ENCODE results near the gene HOXB4. TPM values are rescaled to one million over a fixed set of nuclear protein-coding genes. Genes with fewer than 3 reads are reported as not detected.

The HOXB4 gene
- total RNA-seq, 4 donors from 2014 or later: 0.18 to 1.8 (median 0.51) TPM

DNA sequence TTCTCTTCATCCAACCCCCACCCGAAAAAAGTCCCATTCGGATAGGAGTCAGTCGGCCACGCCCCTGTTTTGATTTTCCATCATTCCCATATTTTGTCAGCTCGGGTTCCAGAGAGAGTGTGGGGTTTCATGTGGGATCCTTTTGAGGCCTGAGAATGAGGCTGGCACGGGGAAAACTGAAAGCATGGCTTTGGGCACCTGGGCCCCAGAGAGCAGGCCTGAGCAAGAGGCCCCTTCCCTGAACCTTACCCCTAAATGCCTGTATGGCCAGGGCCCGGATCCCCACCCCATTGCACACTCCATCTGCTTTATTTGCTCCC is 4.6 kb upstream of the HOXB4 start:
- in situ Hi-C loops (cut with MboI; ENCODE audit: low sequenced_read_pairs in 4 of 4): no loop called here
- peaks cover 9 to 12% of the 10 kb centered on the region in 2 donors for H3K4me1 ChIP-seq
- TF ChIP-seq POLR2A (IDR thresholded peaks at IDR 0.05) (no peak), CTCF (IDR thresholded peaks at IDR 0.05 in 4 of 5, conservative IDR thresholded peaks at IDR 0.05 in 1 of 5) (no peak)
- ATAC-seq (no peak), DNase-seq (no peak)
- peak overlapping the region in 3 of 4 donors; percentile 51 to 56 (median 54) for H3K4me3 ChIP-seq
- no peaks in the 10 kb centered on the region for H3K36me3 ChIP-seq
- H3K27me3 ChIP-seq: peaks cover 52 to 75% (median 59%) of the 10 kb centered on the region in 3 donors
- intact Hi-C loops (cut with DNase I; ENCODE audit: low total_unique reads): no loop called here
- peak overlapping the region; percentile 72 to 83 (median 76) for H3K27ac ChIP-seq
- H3K9me3 ChIP-seq: no peaks in the 10 kb centered on the region

DNA sequence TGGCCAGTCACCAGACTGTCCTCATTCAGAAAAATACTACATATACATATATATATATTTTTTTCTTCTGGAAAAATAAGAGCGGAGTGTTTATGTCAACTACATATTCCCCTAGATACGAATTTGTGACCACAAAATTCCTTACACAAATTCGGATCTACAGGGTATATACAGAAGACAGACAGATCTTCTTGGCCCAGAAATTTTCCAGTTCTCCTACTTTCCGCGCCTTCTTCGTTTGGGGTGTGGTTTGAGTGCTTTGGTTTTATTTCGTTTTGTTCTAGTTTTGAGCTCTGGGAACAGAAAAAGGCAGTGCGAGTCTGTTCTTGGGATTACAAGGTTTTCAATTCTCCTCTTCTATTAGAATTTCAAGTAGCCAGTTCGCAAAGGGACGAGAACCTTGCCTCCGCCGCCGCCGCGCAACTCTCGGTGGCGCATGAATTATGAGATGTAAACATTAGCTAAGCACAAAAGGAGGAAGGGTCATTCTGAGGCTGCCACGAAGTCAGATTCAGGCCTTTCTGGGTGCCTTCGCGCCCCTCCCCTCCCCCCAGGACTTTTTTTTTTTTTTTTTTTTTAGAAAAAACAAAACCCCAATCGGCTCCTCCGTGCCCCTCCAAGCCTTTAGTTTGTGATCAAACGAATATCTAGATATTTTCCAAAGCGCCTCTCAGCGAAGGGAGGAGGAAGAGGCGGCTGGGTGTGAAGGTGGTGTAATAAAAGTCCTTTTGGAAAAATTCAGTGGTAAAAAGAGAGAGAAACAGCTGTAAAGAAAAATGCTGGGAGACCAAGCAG is 1.8 kb upstream of the HOXB4 start:
- Histone ChIP-seq H3K27me3 (peaks cover 38 to 78% (median 67%) of the 10 kb centered on the region in 3 donors), H3K27ac (peak overlapping the region; percentile 72 to 83 (median 76)), H3K4me1 (peaks cover 5 to 9% of the 10 kb centered on the region in 2 donors), H3K9me3 (no peaks in the 10 kb centered on the region), H3K4me3 (peak overlapping the region in 1 of 4 donors; percentile 1), H3K36me3 (no peaks in the 10 kb centered on the region)
- ATAC-seq: no peak
- intact Hi-C loops (cut with DNase I; ENCODE audit: low total_unique reads): loop anchor here (2.0 kb wide), 2 partner anchors 31 to 37 kb away; partner anchors contain the start of gene HOXB7
- no peak for DNase-seq
- in situ Hi-C loops (cut with MboI; ENCODE audit: low sequenced_read_pairs in 4 of 4): no loop called here
- TF ChIP-seq POLR2A (IDR thresholded peaks at IDR 0.05) (no peak), CTCF (IDR thresholded peaks at IDR 0.05 in 4 of 5, conservative IDR thresholded peaks at IDR 0.05 in 1 of 5) (no peak)

- Histone ChIP-seq H3K27ac (peak overlapping the region; percentile 10 to 83 (median 76)), H3K36me3 (no peaks in the 10 kb centered on the region), H3K9me3 (no peaks in the 10 kb centered on the region), H3K4me3 (peak overlapping the region in 2 of 4 donors; percentile 65 to 67), H3K4me1 (peaks cover 5% of the 10 kb centered on the region in 2 donors), H3K27me3 (peaks cover 38 to 80% (median 72%) of the 10 kb centered on the region in 3 donors)
- DNase-seq: no peak
- no peak for TF ChIP-seq CTCF (IDR thresholded peaks at IDR 0.05 in 4 of 5, conservative IDR thresholded peaks at IDR 0.05 in 1 of 5)
- no peak for TF ChIP-seq POLR2A (IDR thresholded peaks at IDR 0.05)
- in situ Hi-C loops (cut with MboI; ENCODE audit: low sequenced_read_pairs in 4 of 4) (no loop called here), intact Hi-C loops (cut with DNase I; ENCODE audit: low total_unique reads) (loop anchor here (2.0 kb wide), 2 partner anchors 31 to 37 kb away; partner anchors contain the start of gene HOXB7)
- ATAC-seq: no peak
Measured at GRCh38 chr17:48579471-48579759, 1.3 kb upstream of the HOXB4 start.

- intact Hi-C loops (cut with DNase I; ENCODE audit: low total_unique reads): loop anchor here (2.0 kb wide), 2 partner anchors 32 to 36 kb away; partner anchors contain the start of gene HOXB7
- Histone ChIP-seq H3K9me3 (no peaks in the 10 kb centered on the region), H3K4me1 (peaks cover 5% of the 10 kb centered on the region in 2 donors), H3K27ac (peak overlapping the region; percentile 72 to 83 (median 76)), H3K27me3 (peaks cover 36 to 85% (median 72%) of the 10 kb centered on the region in 3 donors), H3K36me3 (no peaks in the 10 kb centered on the region), H3K4me3 (peak overlapping the region; percentile 60 to 69 (median 66))
- DNase-seq: no peak
- TF ChIP-seq CTCF (IDR thresholded peaks at IDR 0.05 in 4 of 5, conservative IDR thresholded peaks at IDR 0.05 in 1 of 5) (no peak), POLR2A (IDR thresholded peaks at IDR 0.05) (no peak)
- in situ Hi-C loops (cut with MboI; ENCODE audit: low sequenced_read_pairs in 4 of 4): no loop called here
- ATAC-seq: peak in 1 of 2 donors; percentile 9
Measured at GRCh38 chr17:48578616-48579470, 693 bp upstream of the HOXB4 start.

All from gastrocnemius medialis (tissue), 4 donors.